GM18867 (cell line): ENCODE results near the gene ADAP1.

ENCODE experiments used
- ATAC-seq: cut with Tn5 transposase; IDR thresholded peaks from one replicate; pipeline ENCODE4 v1.9.1; 2021; ENCODE audit warnings: mild to moderate bottlenecking, moderate library complexity; ENCODE audit not compliant: unreplicated experiment

Gene ADAP1

GRCh38 chr7:910441-910861 is 44.0 kb downstream of the ADAP1 start:
- ATAC-seq = no peak

- no peak for ATAC-seq
Measured at GRCh38 chr7:909358-910329, 44.8 kb downstream of the ADAP1 start.

GRCh38 chr7:908591-909357 is 45.7 kb downstream of the ADAP1 start:
- ATAC-seq = peak; percentile 62

GRCh38 chr7:908159-908581 is 46.3 kb downstream of the ADAP1 start:
- no peak for ATAC-seq

GRCh38 chr7:907158-907980 is 47.1 kb downstream of the ADAP1 start:
- ATAC-seq = no peak

- no peak for ATAC-seq
Measured at GRCh38 chr7:906776-907157, 47.7 kb downstream of the ADAP1 start.

GRCh38 chr7:904847-905246 is 49.6 kb downstream of the ADAP1 start:
- no peak for ATAC-seq

GRCh38 chr7:903921-904755 is 50.3 kb downstream of the ADAP1 start:
- no peak for ATAC-seq

GRCh38 chr7:902996-903395 is 51.5 kb downstream of the ADAP1 start:
- no peak for ATAC-seq

GRCh38 chr7:901388-902154 is 52.9 kb downstream of the ADAP1 start:
- no peak for ATAC-seq

GRCh38 chr7:901041-901387 is 53.5 kb downstream of the ADAP1 start:
- no peak for ATAC-seq

GRCh38 chr7:900331-901040 is 54.0 kb downstream of the ADAP1 start:
- ATAC-seq = no peak

GRCh38 chr7:899806-900205 is 54.7 kb downstream of the ADAP1 start:
- no peak for ATAC-seq

- ATAC-seq = no peak
Measured at GRCh38 chr7:898855-899681, 55.4 kb downstream of the ADAP1 start.

- no peak for ATAC-seq
Measured at GRCh38 chr7:898460-898854, 56.0 kb downstream of the ADAP1 start.

GRCh38 chr7:897771-898376 is 56.6 kb downstream of the ADAP1 start:
- no peak for ATAC-seq

GRCh38 chr7:897086-897485 is 57.4 kb downstream of the ADAP1 start:
- ATAC-seq = no peak
